Cardiac fibroblast (primary cell): ENCODE data around the gene ARIH2.

Experiments
- DNase-seq, 2 donors: peaks; one replicate each; pipeline versions ENCODE4 v3.0.0 to v3.0.0-alpha.2; 2010; ENCODE audit warnings: low read depth in 2 of 2
- H3K4me3 ChIP-seq, 2 donors: replicated peaks in 1 of 2; 1 replicate in 1 of 2; 2 replicates in 1 of 2; pipeline ENCODE4 v1.5.1; 2011; ENCODE audit warnings: low read depth in 2 of 2, low read length in 2 of 2, mild to moderate bottlenecking in 2 of 2, moderate library complexity in 1 of 2
- TF ChIP-seq, protein P1 (sequence below): IDR thresholded peaks from one replicate; pipeline ENCODE4 v1.5.1; 2011; ENCODE audit warnings: low read depth, mild to moderate bottlenecking, low read length, inconsistent platforms

ARIH2 gene

DNA sequence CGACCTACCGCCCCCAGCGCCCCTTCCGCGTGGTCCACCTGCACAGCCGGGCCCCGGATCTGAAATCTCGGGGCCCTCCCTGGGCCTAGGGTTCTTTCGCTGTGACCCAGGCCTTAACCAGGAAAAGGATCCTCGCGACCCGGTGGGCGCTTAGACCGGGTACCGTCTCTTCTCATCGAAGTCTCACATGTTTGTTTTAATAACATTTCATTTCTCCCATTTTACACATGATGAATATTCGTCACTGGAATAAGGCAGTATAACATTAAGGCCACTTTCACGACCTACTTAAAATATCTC is 100.0 kb downstream of the ARIH2 start:
- peak overlapping the region; percentile 75 to 85 for H3K4me3 ChIP-seq
- peak in 1 of 2 donors; percentile 28 for DNase-seq
- TF ChIP-seq, protein P1, sequence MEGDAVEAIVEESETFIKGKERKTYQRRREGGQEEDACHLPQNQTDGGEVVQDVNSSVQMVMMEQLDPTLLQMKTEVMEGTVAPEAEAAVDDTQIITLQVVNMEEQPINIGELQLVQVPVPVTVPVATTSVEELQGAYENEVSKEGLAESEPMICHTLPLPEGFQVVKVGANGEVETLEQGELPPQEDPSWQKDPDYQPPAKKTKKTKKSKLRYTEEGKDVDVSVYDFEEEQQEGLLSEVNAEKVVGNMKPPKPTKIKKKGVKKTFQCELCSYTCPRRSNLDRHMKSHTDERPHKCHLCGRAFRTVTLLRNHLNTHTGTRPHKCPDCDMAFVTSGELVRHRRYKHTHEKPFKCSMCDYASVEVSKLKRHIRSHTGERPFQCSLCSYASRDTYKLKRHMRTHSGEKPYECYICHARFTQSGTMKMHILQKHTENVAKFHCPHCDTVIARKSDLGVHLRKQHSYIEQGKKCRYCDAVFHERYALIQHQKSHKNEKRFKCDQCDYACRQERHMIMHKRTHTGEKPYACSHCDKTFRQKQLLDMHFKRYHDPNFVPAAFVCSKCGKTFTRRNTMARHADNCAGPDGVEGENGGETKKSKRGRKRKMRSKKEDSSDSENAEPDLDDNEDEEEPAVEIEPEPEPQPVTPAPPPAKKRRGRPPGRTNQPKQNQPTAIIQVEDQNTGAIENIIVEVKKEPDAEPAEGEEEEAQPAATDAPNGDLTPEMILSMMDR, result no peak

- peak overlapping the region; percentile 89 for H3K4me3 ChIP-seq
- DNase-seq, result peak; percentile 29 to 44
- TF ChIP-seq, protein P1, result no peak
These were observed 101.3 kb downstream of the ARIH2 start for GRCh38 chr3:49019941-49020329.

DNA sequence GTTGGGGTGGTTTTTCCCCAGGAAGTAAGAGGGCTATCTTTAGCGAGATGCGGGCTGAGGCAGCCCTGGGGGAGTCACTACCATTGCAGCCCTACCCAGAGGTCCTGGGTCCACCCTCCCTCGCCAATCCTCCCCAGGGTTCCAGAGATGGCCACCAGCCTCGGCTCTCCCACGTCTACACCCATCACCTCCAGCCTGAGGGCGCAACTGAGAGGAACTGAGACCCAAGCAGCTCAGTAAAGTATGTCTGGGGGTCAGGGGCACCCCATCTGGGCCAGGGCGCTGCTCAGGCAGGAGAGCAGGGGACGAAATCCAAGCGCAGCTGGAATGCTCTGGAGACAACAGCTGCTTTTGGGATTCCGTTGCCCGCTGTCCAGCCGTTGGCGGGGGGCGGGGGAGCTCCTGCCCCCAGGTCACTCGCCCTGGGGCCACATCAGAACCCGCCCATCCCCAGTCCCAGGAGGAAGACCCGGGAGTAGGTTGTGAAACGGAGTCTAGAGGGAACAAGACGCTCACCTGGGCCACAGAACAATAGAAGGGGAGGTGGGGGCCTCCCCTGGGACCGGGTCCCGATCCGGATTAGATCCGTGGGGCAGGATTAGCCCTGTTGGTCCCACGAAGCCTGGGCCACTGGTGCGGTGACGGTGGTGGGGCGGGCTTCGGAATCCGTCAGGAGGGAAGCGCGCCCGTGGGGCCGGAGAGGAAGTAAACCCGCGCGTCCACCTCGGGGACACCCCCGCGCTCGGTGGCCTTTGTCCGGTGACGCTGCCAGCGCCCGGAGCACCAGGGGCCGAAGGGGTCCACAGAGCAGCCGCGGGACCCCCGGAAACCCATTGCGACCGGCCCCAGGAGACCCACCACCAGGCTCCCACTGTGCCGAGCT is 101.9 kb downstream of the ARIH2 start:
- no peak for DNase-seq
- TF ChIP-seq, protein P1, result no peak

GRCh38 chr3:49021213-49021812 is 102.7 kb downstream of the ARIH2 start:
- TF ChIP-seq, protein P1, result no peak
- peak overlapping the region; percentile 89 for H3K4me3 ChIP-seq
- DNase-seq, result peak; percentile 98

More for the DNA sequence above, 101.9 kb downstream of the ARIH2 start:
- H3K4me3 ChIP-seq, result peak overlapping the region; percentile 89

DNA sequence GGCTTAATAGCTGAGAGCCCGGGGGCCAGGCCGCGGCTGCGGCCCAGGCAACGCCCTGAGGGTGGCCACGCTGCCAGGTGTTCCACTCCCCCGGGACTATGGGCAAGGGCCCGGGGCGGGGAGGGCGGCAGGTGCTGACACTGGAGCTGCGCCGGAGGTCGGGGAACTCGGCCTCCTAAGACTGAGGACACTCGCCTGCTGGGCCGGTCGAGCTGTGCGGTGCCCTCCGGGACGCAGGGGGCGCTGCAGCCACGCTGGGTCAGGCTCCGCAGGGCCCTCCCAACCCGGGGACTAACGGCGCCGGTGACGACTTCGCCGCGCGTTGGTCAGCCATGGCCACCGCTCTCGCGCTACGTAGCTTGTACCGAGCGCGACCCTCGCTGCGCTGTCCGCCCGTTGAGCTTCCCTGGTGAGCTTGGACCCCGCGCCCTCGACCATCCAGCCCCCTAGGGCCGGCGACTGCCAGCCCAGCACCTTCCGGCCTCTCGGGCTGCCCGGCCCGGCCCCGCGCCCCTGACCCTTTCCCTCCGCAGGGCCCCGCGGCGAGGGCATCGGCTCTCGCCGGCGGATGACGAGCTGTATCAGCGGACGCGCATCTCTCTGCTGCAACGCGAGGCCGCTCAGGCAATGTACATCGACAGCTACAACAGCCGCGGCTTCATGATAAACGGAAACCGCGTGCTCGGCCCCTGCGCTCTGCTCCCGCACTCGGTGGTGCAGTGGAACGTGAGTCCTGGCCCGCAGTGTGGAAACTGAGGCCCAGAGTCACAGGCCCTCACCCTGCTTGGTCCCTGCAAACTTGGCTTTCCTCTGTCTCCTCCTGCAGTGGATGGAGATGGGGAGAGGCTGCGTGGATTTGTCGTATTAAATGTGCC is 103.4 kb downstream of the ARIH2 start, which contains the start of gene NDUFAF3:
TSS of gene NDUFAF3 (plus strand) at position 309 of the 875 bp plus-strand sequence. CDS start at position 333, 24 bp downstream.
- DNase-seq, result peak; percentile 95 to 96
- TF ChIP-seq, protein P1, result peak; percentile 78
- peak within 1 kb of the TSS; percentile 89 for H3K4me3 ChIP-seq

- TF ChIP-seq, protein P1, result no peak
- no peak for DNase-seq
- H3K4me3 ChIP-seq, result peak overlapping the region; percentile 89
These were observed 104.1 kb downstream of the ARIH2 start for GRCh38 chr3:49022688-49023171.
